Esophagus (tissue), 2 donors: Measurements from ENCODE around the gene CDC27. TPM values are rescaled to one million over a fixed set of nuclear protein-coding genes. Genes with fewer than 3 reads are reported as not detected.
"Not testable (repeated sequence)": the region's sequence is repeated elsewhere in the genome, so short reads cannot be mapped to it uniquely, and the experiment has no call there.

Experiments
- H3K27ac ChIP-seq, 2 donors: one replicate each; pipeline ENCODE4 v1.5.1; 2013; ENCODE audit warnings: low read depth in 2 of 2, mild to moderate bottlenecking in 2 of 2, inconsistent platforms in 1 of 2, low read length in 1 of 2, moderate library complexity in 1 of 2
- H3K27me3 ChIP-seq, 2 donors: one replicate each; pipeline ENCODE4 v1.6.1; 2013; ENCODE audit warnings: low read length in 2 of 2, control low read depth in 1 of 2, mild to moderate bottlenecking in 1 of 2; ENCODE audit not compliant: insufficient read depth in 2 of 2, control insufficient read depth in 1 of 2
- H3K36me3 ChIP-seq, 2 donors: one replicate each; pipeline ENCODE4 v1.6.1; 2013; ENCODE audit warnings: low read length in 1 of 2; ENCODE audit not compliant: control insufficient read depth in 2 of 2, insufficient read depth in 2 of 2
- H3K4me1 ChIP-seq, 2 donors: one replicate each; pipeline ENCODE4 v1.6.1; 2013; ENCODE audit warnings: low read length in 1 of 2; ENCODE audit not compliant: control insufficient read depth in 2 of 2, insufficient read depth in 2 of 2
- H3K4me3 ChIP-seq, 2 donors: one replicate each; pipeline ENCODE4 v1.5.1; 2013; ENCODE audit warnings: low read length in 2 of 2, mild to moderate bottlenecking in 2 of 2, low read depth in 1 of 2, moderate library complexity in 1 of 2
- H3K9me3 ChIP-seq, 2 donors: one replicate each; pipeline ENCODE4 v1.6.1; 2013; ENCODE audit warnings: mild to moderate bottlenecking in 2 of 2, low read depth in 1 of 2, low read length in 1 of 2, moderate library complexity in 1 of 2; ENCODE audit not compliant: control insufficient read depth in 2 of 2, insufficient read depth in 1 of 2
- WGBS, 2 donors: extraction: QIAGEN DNeasy Blood & Tissue Kit; methylation state at CpG; one replicate each; pipeline ENCODE4 v1.1.7; 2013; 5-methylcytosine and 5-hydroxymethylcytosine counted together
- polyA plus RNA-seq, 2 donors: library from polyadenylated mRNA; stranded (reverse); fragments of 200-250 nt; gene quantifications; one replicate each; pipeline ENCODE4 v1.2.3, GENCODE V29; 2013
- donor health status: healthy with polysubstance abuse.
- donor health status: Bipolar disorder and iron deficiency.

Gene CDC27
- polyA plus RNA-seq, 2 donors: 9.0 to 16.7 TPM

GRCh38 chr17:47180988-47181387, 8.1 kb downstream of the CDC27 start:
- H3K4me1 ChIP-seq, H3K4me3 ChIP-seq, H3K36me3 ChIP-seq, H3K27me3 ChIP-seq, H3K27ac ChIP-seq, H3K9me3 ChIP-seq: not testable (repeated sequence)
- WGBS, 2 donors: 96 to 99% methylated on average over 4 of the region's 4 CpGs

GRCh38 chr17:47180337-47180736, 8.8 kb downstream of the CDC27 start:
- H3K27ac ChIP-seq: no peak overlapping the region
- 85 to 96% methylated on average over 1 of the region's 1 CpG for WGBS, 2 donors
- no peaks in the 10 kb centered on the region for H3K9me3 ChIP-seq
- H3K4me1 ChIP-seq: no peaks in the 10 kb centered on the region
- H3K4me3 ChIP-seq: no peak overlapping the region
- H3K36me3 ChIP-seq: peaks cover 2 to 7% of the 10 kb centered on the region in 2 donors
- H3K27me3 ChIP-seq: no peaks in the 10 kb centered on the region

- Histone ChIP-seq H3K27ac (no peak overlapping the region), H3K4me1 (no peaks in the 10 kb centered on the region), H3K9me3 (no peaks in the 10 kb centered on the region), H3K4me3 (no peak overlapping the region), H3K36me3 (peaks cover 2 to 7% of the 10 kb centered on the region in 2 donors), H3K27me3 (no peaks in the 10 kb centered on the region)
- 82 to 96% methylated on average over 3 of the region's 3 CpGs for WGBS, 2 donors
These were observed 10.0 kb downstream of the CDC27 start for GRCh38 chr17:47179141-47179540.

- no peaks in the 10 kb centered on the region for H3K9me3 ChIP-seq
- no peak overlapping the region for H3K27ac ChIP-seq
- no peak overlapping the region for H3K4me3 ChIP-seq
- H3K4me1 ChIP-seq: no peaks in the 10 kb centered on the region
- peaks cover 2 to 7% of the 10 kb centered on the region in 2 donors for H3K36me3 ChIP-seq
- WGBS, 2 donors: 96% methylated on average over 7 of the region's 7 CpGs
- H3K27me3 ChIP-seq: no peaks in the 10 kb centered on the region
These were observed 11.8 kb downstream of the CDC27 start for GRCh38 chr17:47177261-47177660.

- Histone ChIP-seq H3K27ac (no peak overlapping the region), H3K9me3 (no peaks in the 10 kb centered on the region), H3K4me3 (no peak overlapping the region), H3K4me1 (no peaks in the 10 kb centered on the region), H3K36me3 (peaks cover 2 to 7% of the 10 kb centered on the region in 2 donors), H3K27me3 (no peaks in the 10 kb centered on the region)
- 88% methylated on average over 2 of the region's 2 CpGs for WGBS, 2 donors
These were observed 12.7 kb downstream of the CDC27 start for GRCh38 chr17:47176389-47176826.

GRCh38 chr17:47174823-47175222, 14.3 kb downstream of the CDC27 start:
- WGBS, 2 donors: 95 to 97% methylated on average over 8 of the region's 8 CpGs
- not testable (repeated sequence) for H3K4me3 ChIP-seq, H3K27me3 ChIP-seq, H3K9me3 ChIP-seq, H3K4me1 ChIP-seq, H3K27ac ChIP-seq, H3K36me3 ChIP-seq

- no peaks in the 10 kb centered on the region for H3K27me3 ChIP-seq
- H3K4me3 ChIP-seq: no peak overlapping the region
- H3K9me3 ChIP-seq: no peaks in the 10 kb centered on the region
- WGBS, 2 donors: 91% methylated on average over 2 of the region's 2 CpGs
- no peaks in the 10 kb centered on the region for H3K4me1 ChIP-seq
- H3K27ac ChIP-seq: no peak overlapping the region
- H3K36me3 ChIP-seq: peaks cover 2 to 4% of the 10 kb centered on the region in 2 donors
These were observed 16.2 kb downstream of the CDC27 start for GRCh38 chr17:47172696-47173565.

- H3K27ac ChIP-seq: no peak overlapping the region
- 93 to 94% methylated on average over 4 of the region's 4 CpGs for WGBS, 2 donors
- H3K36me3 ChIP-seq: peaks cover 4 to 5% of the 10 kb centered on the region in 2 donors
These were observed 18.4 kb downstream of the CDC27 start for GRCh38 chr17:47170710-47171109.

GRCh38 chr17:47168896-47169295, 20.2 kb downstream of the CDC27 start:
- WGBS, 2 donors: 92 to 96% methylated on average over 4 of the region's 4 CpGs
- H3K4me1 ChIP-seq, H3K9me3 ChIP-seq, H3K4me3 ChIP-seq, H3K27ac ChIP-seq, H3K36me3 ChIP-seq, H3K27me3 ChIP-seq: not testable (repeated sequence)

More at GRCh38 chr17:47170710-47171109, 18.4 kb downstream of the CDC27 start:
- no peaks in the 10 kb centered on the region for H3K4me1 ChIP-seq
- H3K27me3 ChIP-seq: no peaks in the 10 kb centered on the region
- H3K4me3 ChIP-seq: no peak overlapping the region
- H3K9me3 ChIP-seq: no peaks in the 10 kb centered on the region

GRCh38 chr17:47166854-47167253, 22.2 kb downstream of the CDC27 start:
- H3K4me3 ChIP-seq, H3K27me3 ChIP-seq, H3K9me3 ChIP-seq, H3K27ac ChIP-seq, H3K4me1 ChIP-seq, H3K36me3 ChIP-seq: not testable (repeated sequence)
- 92% methylated on average over 5 of the region's 5 CpGs for WGBS, 2 donors
